ENCODE results near the gene TMEM232.

GRCh38 chr5:110616009-110616408, 110.5 kb downstream of the TMEM232 start:
- TF ChIP-seq CTCF (IDR thresholded peaks at IDR 0.05; ENCODE audit: low read length) (no peak), EZH2 (IDR thresholded peaks at IDR 0.05; ENCODE audit: borderline replicate concordance, low read length) (no peak)

Measured in OCI-LY1 (cell line).